Adipose tissue (tissue), 3 donors: ENCODE results near the gene ZNF451. TPM values are rescaled to one million over a fixed set of nuclear protein-coding genes. Genes with fewer than 3 reads are reported as not detected.
"Not testable (repeated sequence)": the region's sequence is repeated elsewhere in the genome, so short reads cannot be mapped to it uniquely, and the experiment has no call there.

Experiments
- H3K27ac ChIP-seq: one replicate; pipeline ENCODE4 v1.5.1; 2013; ENCODE audit warnings: low read depth, low read length
- WGBS, 3 donors: extraction: QIAGEN DNeasy Blood & Tissue Kit; methylation state at CpG; one replicate each; pipeline ENCODE4 v1.1.7; 2013; 5-methylcytosine and 5-hydroxymethylcytosine counted together
- polyA plus RNA-seq, 3 donors: library from polyadenylated mRNA; stranded (reverse); fragments of 200-250 nt; gene quantifications; one replicate each; pipeline ENCODE4 v1.2.3, GENCODE V29; 2013
- donor health status: healthy with polysubstance abuse.
- donor health status: Bipolar disorder and iron deficiency.
- donor health status: healthy.

ZNF451 gene
- polyA plus RNA-seq, 3 donors, result 6.5 to 9.9 (median 9.3) TPM

- H3K27ac ChIP-seq, result no peak overlapping the region
- WGBS, 3 donors, result 90 to 96% (median 94%) methylated on average over 1 of the region's 1 CpG
Observed at GRCh38 chr6:57086843-57087242, 3.1 kb upstream of the ZNF451 start.

- no peak overlapping the region for H3K27ac ChIP-seq
- 65 to 79% (median 78%) methylated on average over 4 of the region's 4 CpGs for WGBS, 3 donors
Observed at GRCh38 chr6:57087916-57088315, 2.1 kb upstream of the ZNF451 start.

- 61 to 66% (median 63%) methylated on average over 3 of the region's 3 CpGs for WGBS, 3 donors
- no peak overlapping the region for H3K27ac ChIP-seq
Observed at GRCh38 chr6:57089265-57089664, 723 bp upstream of the ZNF451 start.

GRCh38 chr6:57090458-57091067, 575 bp downstream of the ZNF451 start:
- no CpG with 5 or more reads among the region's 27 CpGs for WGBS, 3 donors
- H3K27ac ChIP-seq, result not testable (repeated sequence)

- H3K27ac ChIP-seq, result not testable (repeated sequence)
- WGBS, 3 donors, result 79 to 95% (median 84%) methylated on average over 6 to 7 of the region's 7 CpGs
Observed at GRCh38 chr6:57091375-57091774, 1.4 kb downstream of the ZNF451 start.

GRCh38 chr6:57094689-57095088, 4.7 kb downstream of the ZNF451 start:
- no peak overlapping the region for H3K27ac ChIP-seq
- WGBS, 3 donors, result 95 to 99% (median 98%) methylated on average over 1 of the region's 1 CpG

GRCh38 chr6:57097596-57097995, 7.6 kb downstream of the ZNF451 start:
- no peak overlapping the region for H3K27ac ChIP-seq
- WGBS, 3 donors, result 82 to 97% (median 84%) methylated on average over 1 of the region's 1 CpG

- no peak overlapping the region for H3K27ac ChIP-seq
- WGBS, 3 donors, result 95 to 97% (median 95%) methylated on average over 3 of the region's 3 CpGs
Observed at GRCh38 chr6:57102976-57103375, 13.0 kb downstream of the ZNF451 start.

GRCh38 chr6:57104336-57104735, 14.3 kb downstream of the ZNF451 start:
- 58 to 89% (median 67%) methylated on average over 5 of the region's 5 CpGs for WGBS, 3 donors
- H3K27ac ChIP-seq, result no peak overlapping the region

GRCh38 chr6:57106990-57107389, 17.0 kb downstream of the ZNF451 start:
- no peak overlapping the region for H3K27ac ChIP-seq
- 85 to 95% (median 95%) methylated on average over 1 of the region's 1 CpG for WGBS, 3 donors

GRCh38 chr6:57108691-57109090, 18.7 kb downstream of the ZNF451 start:
- WGBS, 3 donors, result 44 to 78% (median 55%) methylated on average over 1 of the region's 1 CpG
- no peak overlapping the region for H3K27ac ChIP-seq

GRCh38 chr6:57109880-57110279, 19.9 kb downstream of the ZNF451 start:
- no peak overlapping the region for H3K27ac ChIP-seq

GRCh38 chr6:57113105-57113504, 23.1 kb downstream of the ZNF451 start:
- H3K27ac ChIP-seq, result no peak overlapping the region
- WGBS, 3 donors, result 96 to 99% (median 96%) methylated on average over 6 of the region's 6 CpGs

GRCh38 chr6:57116776-57117175, 26.8 kb downstream of the ZNF451 start:
- H3K27ac ChIP-seq, result no peak overlapping the region
- WGBS, 3 donors, result 20 to 73% (median 49%) methylated on average over 1 of the region's 1 CpG

GRCh38 chr6:57117796-57118195, 27.8 kb downstream of the ZNF451 start:
- no peak overlapping the region for H3K27ac ChIP-seq
- WGBS, 3 donors, result 68 to 87% (median 71%) methylated on average over 2 of the region's 2 CpGs

- H3K27ac ChIP-seq, result no peak overlapping the region
- WGBS, 3 donors, result 95 to 97% (median 95%) methylated on average over 1 of the region's 1 CpG
Observed at GRCh38 chr6:57123111-57123510, 33.1 kb downstream of the ZNF451 start.

GRCh38 chr6:57127763-57128162, 37.8 kb downstream of the ZNF451 start:
- no peak overlapping the region for H3K27ac ChIP-seq

GRCh38 chr6:57130661-57131177, 40.7 kb downstream of the ZNF451 start:
- no peak overlapping the region for H3K27ac ChIP-seq

GRCh38 chr6:57134954-57135353, 45.0 kb downstream of the ZNF451 start:
- 98 to 100% (median 99%) methylated on average over 1 of the region's 1 CpG for WGBS, 3 donors
- no peak overlapping the region for H3K27ac ChIP-seq

- WGBS, 3 donors, result 76 to 92% (median 88%) methylated on average over 1 of the region's 1 CpG
- no peak overlapping the region for H3K27ac ChIP-seq
Observed at GRCh38 chr6:57135885-57136284, 45.9 kb downstream of the ZNF451 start.

GRCh38 chr6:57137350-57137749, 47.4 kb downstream of the ZNF451 start:
- WGBS, 3 donors, result 90 to 100% (median 94%) methylated on average over 2 of the region's 2 CpGs
- H3K27ac ChIP-seq, result no peak overlapping the region
